Mesendoderm (in vitro differentiated cells): ENCODE measurements around the gene UCKL1.
A peak's percentile ranks its signal among the peaks of the same experiment; 100 is the strongest.

ENCODE experiments used
- DNase-seq: peaks from one replicate; pipeline ENCODE4 v3.0.0; 2013
- H2AK5ac ChIP-seq: 2 replicates; pipeline ENCODE4 v1.6.1; 2013; ENCODE audit warnings: low read length, inconsistent platforms
- H2BK120ac ChIP-seq: 2 replicates; pipeline ENCODE4 v1.6.1; 2013; ENCODE audit warnings: low read depth, mild to moderate bottlenecking, low read length, moderate library complexity, mixed read lengths
- H2BK15ac ChIP-seq: replicated peaks from 2 replicates; pipeline ENCODE4 v1.6.1; 2013; ENCODE audit warnings: low read depth, mild to moderate bottlenecking, moderate library complexity
- H2BK5ac ChIP-seq: 2 replicates; pipeline ENCODE4 v1.6.1; 2013; ENCODE audit warnings: low read length, inconsistent platforms
- H3K18ac ChIP-seq: 2 replicates; pipeline ENCODE4 v1.6.1; 2013; ENCODE audit warnings: mild to moderate bottlenecking, low read length, mixed read lengths
- H3K23ac ChIP-seq: one replicate; pipeline ENCODE4 v1.6.1; 2013; ENCODE audit warnings: low read length
- H3K27ac ChIP-seq: 2 replicates; pipeline ENCODE4 v1.5.1; 2013; ENCODE audit warnings: low read depth, mild to moderate bottlenecking, inconsistent platforms, low read length, moderate library complexity
- H3K27me3 ChIP-seq: 2 replicates; pipeline ENCODE4 v1.6.1; 2013; ENCODE audit warnings: low read length, control low read depth, mild to moderate bottlenecking, inconsistent platforms; ENCODE audit not compliant: insufficient read depth, poor library complexity
- H3K36me3 ChIP-seq: 2 replicates; pipeline ENCODE4 v1.6.1; 2013; ENCODE audit warnings: low read length, inconsistent platforms; ENCODE audit not compliant: control insufficient read depth, insufficient read depth
- H3K4ac ChIP-seq: one replicate; pipeline ENCODE4 v1.6.1; 2013; ENCODE audit warnings: low read depth, mild to moderate bottlenecking, low read length, moderate library complexity
- H3K4me1 ChIP-seq: 2 replicates; pipeline ENCODE4 v1.6.1; 2013; ENCODE audit warnings: low read depth, low read length, inconsistent platforms; ENCODE audit not compliant: control insufficient read depth
- H3K4me2 ChIP-seq: 2 replicates; pipeline ENCODE4 v1.6.1; 2013; ENCODE audit warnings: low read length
- H3K4me3 ChIP-seq: 2 replicates; pipeline ENCODE4 v1.5.1; 2013; ENCODE audit warnings: mild to moderate bottlenecking, low read length
- H3K56ac ChIP-seq: one replicate; pipeline ENCODE4 v1.6.1; 2013; ENCODE audit warnings: low read length
- H3K79me1 ChIP-seq: 2 replicates; pipeline ENCODE4 v1.6.1; 2013; ENCODE audit warnings: low read length, inconsistent platforms
- H3K79me2 ChIP-seq: 2 replicates; pipeline ENCODE4 v1.6.1; 2013; ENCODE audit warnings: mild to moderate bottlenecking, low read length; ENCODE audit not compliant: control insufficient read depth, insufficient read depth
- H3K9ac ChIP-seq: 2 replicates; pipeline ENCODE4 v1.6.1; 2013; ENCODE audit warnings: low read length, inconsistent platforms
- H4K5ac ChIP-seq: one replicate; pipeline ENCODE4 v1.6.1; 2013; ENCODE audit warnings: low read length
- H4K8ac ChIP-seq: one replicate; pipeline ENCODE4 v1.6.1; 2013; ENCODE audit warnings: low read depth, mild to moderate bottlenecking, control low read depth, low read length, moderate library complexity
- WGBS: extraction: QIAGEN DNeasy Blood & Tissue Kit; methylation state at CpG from one replicate; pipeline ENCODE4 v1.1.7; 2013; ENCODE audit warnings: low lambda C conversion rate, missing lambda C conversion rate; ENCODE audit not compliant: insufficient coverage; ENCODE audit errors: extremely low coverage; 5-methylcytosine and 5-hydroxymethylcytosine counted together

UCKL1 gene

GRCh38 chr20:63915471-63915870 is 40.7 kb downstream of the UCKL1 start:
- Histone ChIP-seq H4K8ac (no peak overlapping the region), H3K4me1 (no peaks in the 10 kb centered on the region), H3K9ac (no peak overlapping the region), H3K27ac (no peak overlapping the region), H2BK5ac (no peak overlapping the region), H3K79me2 (peaks cover 14% of the 10 kb centered on the region), H3K36me3 (no peaks in the 10 kb centered on the region), H3K18ac (no peak overlapping the region), H4K5ac (no peak overlapping the region), H3K79me1 (peaks cover 18% of the 10 kb centered on the region), H3K56ac (no peak overlapping the region), H3K4me2 (no peak overlapping the region), H2BK120ac (no peak overlapping the region), H3K27me3 (no peaks in the 10 kb centered on the region), H2AK5ac (no peak overlapping the region), H3K4ac (no peak overlapping the region), H3K4me3 (no peak overlapping the region), H2BK15ac (no peak overlapping the region), H3K23ac (no peak overlapping the region)
- no peak for DNase-seq
- no CpG with 5 or more reads among the region's 6 CpGs for WGBS

GRCh38 chr20:63913768-63914167 is 42.4 kb downstream of the UCKL1 start:
- Histone ChIP-seq H2AK5ac (no peak overlapping the region), H3K56ac (no peak overlapping the region), H3K23ac (no peak overlapping the region), H2BK120ac (no peak overlapping the region), H3K4ac (no peak overlapping the region), H3K27ac (no peak overlapping the region), H4K5ac (no peak overlapping the region), H3K18ac (no peak overlapping the region), H3K27me3 (no peaks in the 10 kb centered on the region), H4K8ac (no peak overlapping the region), H3K79me1 (peaks cover 20% of the 10 kb centered on the region), H3K4me1 (no peaks in the 10 kb centered on the region), H2BK5ac (no peak overlapping the region), H3K79me2 (peaks cover 17% of the 10 kb centered on the region), H3K9ac (no peak overlapping the region), H2BK15ac (no peak overlapping the region), H3K4me2 (no peak overlapping the region), H3K36me3 (no peaks in the 10 kb centered on the region), H3K4me3 (no peak overlapping the region)
- peak; percentile 31 for DNase-seq
- WGBS = no CpG with 5 or more reads among the region's 12 CpGs

GRCh38 chr20:63911176-63911575 is 45.0 kb downstream of the UCKL1 start:
- H2AK5ac ChIP-seq = no peak overlapping the region
- H3K18ac ChIP-seq = no peak overlapping the region
- no peak overlapping the region for H3K4ac ChIP-seq
- no peaks in the 10 kb centered on the region for H3K4me1 ChIP-seq
- no peak overlapping the region for H2BK120ac ChIP-seq
- no peaks in the 10 kb centered on the region for H3K36me3 ChIP-seq
- H3K9ac ChIP-seq = no peak overlapping the region
- no peaks in the 10 kb centered on the region for H3K27me3 ChIP-seq
- H3K4me2 ChIP-seq = no peak overlapping the region
- no peak overlapping the region for H2BK5ac ChIP-seq
- H4K5ac ChIP-seq = no peak overlapping the region
- no CpG with 5 or more reads among the region's 12 CpGs for WGBS
- H3K79me1 ChIP-seq = peaks cover 18% of the 10 kb centered on the region
- H3K23ac ChIP-seq = no peak overlapping the region
- DNase-seq = no peak
- no peak overlapping the region for H2BK15ac ChIP-seq
- no peak overlapping the region for H3K56ac ChIP-seq
- H3K4me3 ChIP-seq = no peak overlapping the region
- H3K27ac ChIP-seq = no peak overlapping the region
- no peak overlapping the region for H4K8ac ChIP-seq
- peaks cover 26% of the 10 kb centered on the region for H3K79me2 ChIP-seq

- no CpG with 5 or more reads among the region's 16 CpGs for WGBS
Measured at GRCh38 chr20:63908008-63908682, 48.1 kb downstream of the UCKL1 start.

GRCh38 chr20:63903796-63904561 is 52.2 kb downstream of the UCKL1 start:
- Histone ChIP-seq H4K5ac (no peak overlapping the region), H3K18ac (no peak overlapping the region), H3K36me3 (no peaks in the 10 kb centered on the region), H2BK120ac (no peak overlapping the region), H2BK5ac (no peak overlapping the region), H3K4me1 (no peaks in the 10 kb centered on the region), H3K27ac (no peak overlapping the region), H3K27me3 (no peaks in the 10 kb centered on the region), H3K79me2 (peaks cover 27% of the 10 kb centered on the region), H3K4me2 (no peak overlapping the region), H2AK5ac (no peak overlapping the region), H4K8ac (no peak overlapping the region), H3K4me3 (no peak overlapping the region), H3K9ac (no peak overlapping the region), H2BK15ac (no peak overlapping the region), H3K23ac (no peak overlapping the region), H3K79me1 (peaks cover 9% of the 10 kb centered on the region), H3K4ac (no peak overlapping the region), H3K56ac (no peak overlapping the region)
- DNase-seq = no peak
- no CpG with 5 or more reads among the region's 11 CpGs for WGBS

More at GRCh38 chr20:63908008-63908682, 48.1 kb downstream of the UCKL1 start:
- no peak overlapping the region for H3K9ac ChIP-seq
- H3K27me3 ChIP-seq = no peaks in the 10 kb centered on the region
- H2AK5ac ChIP-seq = no peak overlapping the region
- H3K79me2 ChIP-seq = peaks cover 29% of the 10 kb centered on the region
- H2BK120ac ChIP-seq = no peak overlapping the region
- no peak overlapping the region for H3K56ac ChIP-seq
- no peaks in the 10 kb centered on the region for H3K4me1 ChIP-seq
- H3K4me3 ChIP-seq = no peak overlapping the region
- H3K4ac ChIP-seq = no peak overlapping the region
- H2BK5ac ChIP-seq = no peak overlapping the region
- no peak overlapping the region for H4K5ac ChIP-seq
- H3K27ac ChIP-seq = no peak overlapping the region
- H3K23ac ChIP-seq = no peak overlapping the region
- H3K18ac ChIP-seq = no peak overlapping the region
- DNase-seq = no peak
- no peak overlapping the region for H4K8ac ChIP-seq
- H3K4me2 ChIP-seq = no peak overlapping the region
- H3K36me3 ChIP-seq = no peaks in the 10 kb centered on the region
- H2BK15ac ChIP-seq = no peak overlapping the region
- peaks cover 11% of the 10 kb centered on the region for H3K79me1 ChIP-seq
